HG03442 (cell line): ENCODE measurements around the gene LMF1.
"Not testable (repeated sequence)": the region's sequence is repeated elsewhere in the genome, so short reads cannot be mapped to it uniquely, and the experiment has no call there.

Experiments
- ATAC-seq: cut with Tn5 transposase; IDR thresholded peaks from one replicate; pipeline ENCODE4 v1.9.1; 2021; ENCODE audit warnings: mild to moderate bottlenecking, moderate library complexity; ENCODE audit not compliant: unreplicated experiment

LMF1 gene

GRCh38 chr16:898761-899682 lies 71.8 kb downstream of the LMF1 start:
- ATAC-seq, result no peak

GRCh38 chr16:898216-898615 lies 72.6 kb downstream of the LMF1 start:
- ATAC-seq, result no peak

- ATAC-seq, result no peak
Measured at GRCh38 chr16:897701-898100, 73.1 kb downstream of the LMF1 start.

- no peak for ATAC-seq
Measured at GRCh38 chr16:897200-897543, 73.6 kb downstream of the LMF1 start.

GRCh38 chr16:896261-897199 lies 74.3 kb downstream of the LMF1 start:
- ATAC-seq, result no peak

- no peak for ATAC-seq
Measured at GRCh38 chr16:895371-895770, 75.4 kb downstream of the LMF1 start.

- ATAC-seq, result no peak
Measured at GRCh38 chr16:894841-895240, 75.9 kb downstream of the LMF1 start.

GRCh38 chr16:894136-894535 lies 76.6 kb downstream of the LMF1 start:
- no peak for ATAC-seq

GRCh38 chr16:893360-893759 lies 77.4 kb downstream of the LMF1 start:
- no peak for ATAC-seq

- ATAC-seq, result no peak
Measured at GRCh38 chr16:892536-893255, 78.1 kb downstream of the LMF1 start.

- no peak for ATAC-seq
Measured at GRCh38 chr16:892006-892405, 78.8 kb downstream of the LMF1 start.

GRCh38 chr16:891353-891740 lies 79.4 kb downstream of the LMF1 start:
- no peak for ATAC-seq

- no peak for ATAC-seq
Measured at GRCh38 chr16:890716-891352, 80.0 kb downstream of the LMF1 start.

GRCh38 chr16:890217-890616 lies 80.6 kb downstream of the LMF1 start:
- no peak for ATAC-seq

- ATAC-seq, result no peak
Measured at GRCh38 chr16:889586-889985, 81.2 kb downstream of the LMF1 start.

- no peak for ATAC-seq
Measured at GRCh38 chr16:888901-889570, 81.7 kb downstream of the LMF1 start.

- ATAC-seq, result not testable (repeated sequence)
Measured at GRCh38 chr16:888456-888855, 82.3 kb downstream of the LMF1 start.

GRCh38 chr16:887846-888245 lies 82.9 kb downstream of the LMF1 start:
- no peak for ATAC-seq

GRCh38 chr16:886802-887731 lies 83.7 kb downstream of the LMF1 start:
- ATAC-seq, result no peak
